GM18867 (cell line): ENCODE measurements around the gene POGLUT2.
"Not testable (repeated sequence)": the region's sequence is repeated elsewhere in the genome, so short reads cannot be mapped to it uniquely, and the experiment has no call there.

Source experiments
- ATAC-seq: cut with Tn5 transposase; IDR thresholded peaks from one replicate; pipeline ENCODE4 v1.9.1; 2021; ENCODE audit warnings: mild to moderate bottlenecking, moderate library complexity; ENCODE audit not compliant: unreplicated experiment

Gene POGLUT2

GRCh38 chr13:102812611-102813287, 14.0 kb upstream of the POGLUT2 start:
- no peak for ATAC-seq

GRCh38 chr13:102807699-102808098, 8.9 kb upstream of the POGLUT2 start:
- no peak for ATAC-seq

GRCh38 chr13:102805680-102806079, 6.9 kb upstream of the POGLUT2 start:
- no peak for ATAC-seq

- ATAC-seq, result peak; percentile 83
These were observed 1.6 kb upstream of the POGLUT2 start for GRCh38 chr13:102800145-102801041.

GRCh38 chr13:102799426-102800144, 809 bp upstream of the POGLUT2 start:
- peak; percentile 15 for ATAC-seq

GRCh38 chr13:102793611-102794355, 5.0 kb downstream of the POGLUT2 start:
- ATAC-seq, result no peak

GRCh38 chr13:102792396-102792795, 6.4 kb downstream of the POGLUT2 start:
- no peak for ATAC-seq

GRCh38 chr13:102788683-102789082, 10.1 kb downstream of the POGLUT2 start:
- no peak for ATAC-seq

GRCh38 chr13:102784483-102784882, 14.3 kb downstream of the POGLUT2 start:
- ATAC-seq, result no peak

- no peak for ATAC-seq
These were observed 17.2 kb downstream of the POGLUT2 start for GRCh38 chr13:102781591-102781990.

- ATAC-seq, result not testable (repeated sequence)
These were observed 18.1 kb downstream of the POGLUT2 start for GRCh38 chr13:102780656-102781055.

GRCh38 chr13:102779436-102780159, 19.2 kb downstream of the POGLUT2 start:
- ATAC-seq, result no peak

GRCh38 chr13:102777736-102778135, 21.0 kb downstream of the POGLUT2 start:
- ATAC-seq, result no peak

- ATAC-seq, result no peak
These were observed 22.5 kb downstream of the POGLUT2 start for GRCh38 chr13:102776271-102776670.

GRCh38 chr13:102774591-102775520, 23.9 kb downstream of the POGLUT2 start:
- no peak for ATAC-seq

- no peak for ATAC-seq
These were observed 24.6 kb downstream of the POGLUT2 start for GRCh38 chr13:102774214-102774568.

GRCh38 chr13:102773441-102774213, 25.1 kb downstream of the POGLUT2 start, which contains the start of gene TEX30:
TEX30 (minus strand) TSS chr13:102773786; CDS start chr13:102770026, 3,760 bp downstream.
- peak; percentile 95 for ATAC-seq

GRCh38 chr13:102772042-102772425, 26.7 kb downstream of the POGLUT2 start:
- ATAC-seq, result no peak
